Adrenal gland (tissue), 5 donors: Measurements from ENCODE around the gene HEXB.

Experiments
- POLR2A ChIP-seq, 2 donors: fragments of 450-650 bp; IDR thresholded peaks; one replicate each; pipeline ENCODE4 v1.6.1; 2017; ENCODE audit warnings: antibody characterized with exemption in 2 of 2, mild to moderate bottlenecking in 2 of 2, moderate library complexity in 1 of 2
- TF ChIP-seq, protein P1 (sequence below), 6 experiments: fragments of 450-650 bp in 4 of 6; fragments of 200-600 bp in 2 of 6; sonication (generic) in 1 of 6; IDR thresholded peaks; 1 replicate in 5 of 6; 2 replicates in 1 of 6; pipeline versions ENCODE4 v1.5.1 to v1.8.0; 2016 to 2021; ENCODE audit warnings: antibody characterized with exemption in 6 of 6, mild to moderate bottlenecking in 2 of 6, moderate library complexity in 1 of 6
- donor health status: DM: no; HTN: no; CAD: no.

DNA sequence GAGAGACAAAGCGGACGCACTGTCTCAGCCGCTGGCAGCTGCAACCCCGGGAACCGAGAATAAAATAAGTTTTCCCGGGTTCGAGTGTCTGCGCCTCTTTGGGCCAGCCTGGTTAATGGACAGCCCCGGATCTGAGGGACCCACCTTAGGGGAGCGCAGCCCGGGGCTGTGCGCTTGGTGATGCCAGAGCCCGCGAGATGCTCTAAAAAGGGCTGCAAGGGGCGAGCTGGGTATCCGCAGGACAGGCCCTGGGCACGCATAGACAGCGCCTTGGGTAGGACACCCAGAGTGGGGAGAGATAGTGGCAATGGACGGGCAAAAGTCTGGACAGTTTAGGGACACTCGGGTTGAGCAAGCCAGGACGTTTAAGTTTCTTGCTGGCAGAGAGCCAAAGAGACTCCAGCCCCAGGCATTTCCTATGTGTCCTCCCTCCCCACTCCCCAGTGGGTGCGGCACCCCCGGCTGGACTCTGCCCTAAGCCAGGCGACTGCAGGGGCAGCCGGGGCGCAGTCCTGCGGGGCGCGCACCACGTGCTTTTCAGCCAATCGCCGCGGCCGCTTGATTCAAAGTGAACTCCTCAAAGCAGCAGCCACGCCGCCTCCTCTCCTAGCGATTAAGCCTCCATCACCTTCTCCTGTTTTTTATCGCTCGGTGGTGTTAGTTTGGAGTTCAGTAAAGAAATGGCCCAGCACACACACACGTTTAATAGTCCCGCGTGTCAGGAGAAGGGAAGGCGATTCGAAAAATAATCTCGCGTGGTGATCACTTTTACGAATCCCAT, 43.9 kb upstream of the HEXB start:
- TF ChIP-seq, protein P1, sequence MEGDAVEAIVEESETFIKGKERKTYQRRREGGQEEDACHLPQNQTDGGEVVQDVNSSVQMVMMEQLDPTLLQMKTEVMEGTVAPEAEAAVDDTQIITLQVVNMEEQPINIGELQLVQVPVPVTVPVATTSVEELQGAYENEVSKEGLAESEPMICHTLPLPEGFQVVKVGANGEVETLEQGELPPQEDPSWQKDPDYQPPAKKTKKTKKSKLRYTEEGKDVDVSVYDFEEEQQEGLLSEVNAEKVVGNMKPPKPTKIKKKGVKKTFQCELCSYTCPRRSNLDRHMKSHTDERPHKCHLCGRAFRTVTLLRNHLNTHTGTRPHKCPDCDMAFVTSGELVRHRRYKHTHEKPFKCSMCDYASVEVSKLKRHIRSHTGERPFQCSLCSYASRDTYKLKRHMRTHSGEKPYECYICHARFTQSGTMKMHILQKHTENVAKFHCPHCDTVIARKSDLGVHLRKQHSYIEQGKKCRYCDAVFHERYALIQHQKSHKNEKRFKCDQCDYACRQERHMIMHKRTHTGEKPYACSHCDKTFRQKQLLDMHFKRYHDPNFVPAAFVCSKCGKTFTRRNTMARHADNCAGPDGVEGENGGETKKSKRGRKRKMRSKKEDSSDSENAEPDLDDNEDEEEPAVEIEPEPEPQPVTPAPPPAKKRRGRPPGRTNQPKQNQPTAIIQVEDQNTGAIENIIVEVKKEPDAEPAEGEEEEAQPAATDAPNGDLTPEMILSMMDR (IDR thresholded peaks at IDR 0.05) = no peak
- TF ChIP-seq POLR2A (IDR thresholded peaks at IDR 0.05) = no peak
